Hepatocyte (in vitro differentiated cells): ENCODE data around the gene KRTAP10-1. TPM values are rescaled to one million over a fixed set of nuclear protein-coding genes. Genes with fewer than 3 reads are reported as not detected.

Source experiments
- DNase-seq: peaks from one replicate; pipeline ENCODE4 v3.0.0-alpha.2; 2016; ENCODE audit warnings: low spot score
- H2AFZ ChIP-seq: fragments of 200-600 bp; sonication (generic); 2 replicates; pipeline ENCODE4 v1.6.0; 2016; ENCODE audit warnings: antibody characterized with exemption, mild to moderate bottlenecking
- H3K27ac ChIP-seq: fragments of 200-600 bp; sonication (generic); 2 replicates; pipeline ENCODE4 v1.5.1; 2016; ENCODE audit warnings: mild to moderate bottlenecking
- H3K27me3 ChIP-seq: fragments of 200-600 bp; sonication (generic); 2 replicates; pipeline ENCODE4 v1.6.1; 2016
- H3K36me3 ChIP-seq: fragments of 200-600 bp; sonication (generic); replicated peaks from 2 replicates; pipeline ENCODE4 v1.5.1; 2016; ENCODE audit warnings: low read depth; ENCODE audit not compliant: insufficient read depth
- H3K4me1 ChIP-seq: fragments of 200-600 bp; sonication (generic); 2 replicates; pipeline ENCODE4 v1.5.1; 2016; ENCODE audit warnings: mild to moderate bottlenecking, moderate library complexity; ENCODE audit not compliant: insufficient read depth
- H3K4me2 ChIP-seq: fragments of 200-600 bp; sonication (generic); 2 replicates; pipeline ENCODE4 v1.6.0; 2016
- H3K4me3 ChIP-seq: fragments of 200-600 bp; sonication (generic); 2 replicates; pipeline ENCODE4 v1.5.1; 2016; ENCODE audit warnings: mild to moderate bottlenecking
- H3K79me2 ChIP-seq: fragments of 200-600 bp; sonication (generic); 2 replicates; pipeline ENCODE4 v1.6.0; 2017; ENCODE audit warnings: mild to moderate bottlenecking
- H3K9me2 ChIP-seq: fragments of 200-600 bp; sonication (generic); replicated peaks from 2 replicates; pipeline ENCODE4 v1.6.0; 2017; ENCODE audit warnings: mild to moderate bottlenecking; ENCODE audit not compliant: insufficient read depth
- H3K9me3 ChIP-seq: fragments of 200-600 bp; sonication (generic); 2 replicates; pipeline ENCODE4 v1.5.1; 2016; ENCODE audit warnings: low read depth, mild to moderate bottlenecking
- H4K20me1 ChIP-seq: fragments of 200-600 bp; sonication (generic); 2 replicates; pipeline ENCODE4 v1.6.0; 2016; ENCODE audit warnings: mild to moderate bottlenecking; ENCODE audit not compliant: insufficient read depth, poor library complexity, severe bottlenecking
- CTCF ChIP-seq: fragments of 200-600 bp; sonication (generic); IDR thresholded peaks from 2 replicates; pipeline ENCODE4 v1.5.1; 2016; ENCODE audit warnings: antibody characterized with exemption, mild to moderate bottlenecking; ENCODE audit not compliant: poor library complexity
- EZH2 ChIP-seq: fragments of 200-600 bp; sonication (generic); IDR thresholded peaks from 2 replicates; pipeline ENCODE4 v1.6.1; 2016; ENCODE audit warnings: antibody characterized with exemption, mild to moderate bottlenecking, borderline replicate concordance
- EZH2phosphoT487 ChIP-seq: fragments of 200-600 bp; sonication (generic); IDR thresholded peaks from one replicate; pipeline ENCODE4 v1.6.1; 2018; ENCODE audit warnings: antibody characterized with exemption, mild to moderate bottlenecking, low read depth, moderate library complexity; ENCODE audit not compliant: unreplicated experiment, severe bottlenecking
- WGBS: methylation state at CpG from one replicate; pipeline ENCODE4 v1.1.6; 2016; ENCODE audit warnings: low lambda C conversion rate; ENCODE audit errors: missing lambda C conversion rate; 5-methylcytosine and 5-hydroxymethylcytosine counted together
- polyA plus RNA-seq: library from polyadenylated mRNA; unstranded; fragments of >200 nt; fragmentation: Nextera tagmentation; extraction: Ambion mirVana; gene quantifications from 2 replicates; pipeline ENCODE4 v1.2.1, GENCODE V29; 2016
- total RNA-seq: library from RNA; depleted of rRNA; stranded (reverse); fragments of >200 nt; gene quantifications from 2 replicates; pipeline ENCODE4 v1.2.3, GENCODE V29; 2014

Gene KRTAP10-1
- total and polyA plus RNA-seq, 2 experiments from 2014 or later, result not detected

- no peaks in the 10 kb centered on the region for H3K9me2 ChIP-seq
- no peaks in the 10 kb centered on the region for H3K27me3 ChIP-seq
- H3K4me1 ChIP-seq, result no peaks in the 10 kb centered on the region
- TF ChIP-seq EZH2phosphoT487 (no peak), CTCF (no peak), EZH2 (no peak)
- H2AFZ ChIP-seq, result no peak overlapping the region
- H4K20me1 ChIP-seq, result no peaks in the 10 kb centered on the region
- WGBS, result 82% methylated on average over 24 of the region's 25 CpGs
- no peaks in the 10 kb centered on the region for H3K36me3 ChIP-seq
- H3K79me2 ChIP-seq, result no peaks in the 10 kb centered on the region
- no peak overlapping the region for H3K4me3 ChIP-seq
- peaks cover 7% of the 10 kb centered on the region for H3K9me3 ChIP-seq
- no peak overlapping the region for H3K4me2 ChIP-seq
- peak overlapping the region; percentile 45 for H3K27ac ChIP-seq
- no peak for DNase-seq
Measured at GRCh38 chr21:44549525-44550211, 9.7 kb upstream of the KRTAP10-1 start.

- DNase-seq, result no peak
- no peak overlapping the region for H3K4me2 ChIP-seq
- TF ChIP-seq EZH2, result no peak
- no peak for TF ChIP-seq CTCF
- no peak for TF ChIP-seq EZH2phosphoT487
- H3K36me3 ChIP-seq, result no peaks in the 10 kb centered on the region
- peak overlapping the region; percentile 33 for H2AFZ ChIP-seq
- no peaks in the 10 kb centered on the region for H3K9me2 ChIP-seq
- H3K79me2 ChIP-seq, result no peaks in the 10 kb centered on the region
- no peaks in the 10 kb centered on the region for H4K20me1 ChIP-seq
- no peak overlapping the region for H3K4me3 ChIP-seq
- H3K27me3 ChIP-seq, result no peaks in the 10 kb centered on the region
- 44% methylated on average over 14 of the region's 14 CpGs for WGBS
- H3K4me1 ChIP-seq, result no peaks in the 10 kb centered on the region
- H3K9me3 ChIP-seq, result peaks cover 7% of the 10 kb centered on the region
- H3K27ac ChIP-seq, result peak overlapping the region; percentile 45
Measured at GRCh38 chr21:44548922-44549321, 8.9 kb upstream of the KRTAP10-1 start.

- no peaks in the 10 kb centered on the region for H3K27me3 ChIP-seq
- H2AFZ ChIP-seq, result no peak overlapping the region
Measured at GRCh38 chr21:44548381-44548780, 8.4 kb upstream of the KRTAP10-1 start.

More at GRCh38 chr21:44548381-44548780, 8.4 kb upstream of the KRTAP10-1 start:
- Histone ChIP-seq H3K9me2 (no peaks in the 10 kb centered on the region), H3K36me3 (no peaks in the 10 kb centered on the region), H3K9me3 (peaks cover 7% of the 10 kb centered on the region), H3K27ac (peak overlapping the region; percentile 45), H3K4me1 (no peaks in the 10 kb centered on the region), H3K4me3 (no peak overlapping the region), H3K4me2 (no peak overlapping the region), H3K79me2 (no peaks in the 10 kb centered on the region), H4K20me1 (no peaks in the 10 kb centered on the region)
- DNase-seq, result no peak
- 82% methylated on average over 13 of the region's 13 CpGs for WGBS
- TF ChIP-seq CTCF, result no peak
- no peak for TF ChIP-seq EZH2
- no peak for TF ChIP-seq EZH2phosphoT487
